GM19351 (cell line): Measurements from ENCODE around the gene TMEM150B.

Experiments
- ATAC-seq: cut with Tn5 transposase; IDR thresholded peaks from one replicate; pipeline ENCODE4 v1.9.1; 2021; ENCODE audit warnings: mild to moderate bottlenecking, moderate library complexity; ENCODE audit not compliant: unreplicated experiment

The TMEM150B gene

GRCh38 chr19:55308281-55308680, 16.9 kb downstream of the TMEM150B start:
- ATAC-seq, result no peak

GRCh38 chr19:55306712-55307111, 18.4 kb downstream of the TMEM150B start:
- ATAC-seq, result no peak

GRCh38 chr19:55305983-55306562, 19.1 kb downstream of the TMEM150B start:
- ATAC-seq, result no peak

- ATAC-seq, result no peak
These were observed 19.6 kb downstream of the TMEM150B start for GRCh38 chr19:55305491-55305890.

- no peak for ATAC-seq
These were observed 20.2 kb downstream of the TMEM150B start for GRCh38 chr19:55304980-55305379.

- ATAC-seq, result no peak
These were observed 20.7 kb downstream of the TMEM150B start for GRCh38 chr19:55304279-55304978.

GRCh38 chr19:55303477-55303876, 21.7 kb downstream of the TMEM150B start:
- ATAC-seq, result no peak

GRCh38 chr19:55302318-55302703, 22.8 kb downstream of the TMEM150B start:
- no peak for ATAC-seq

GRCh38 chr19:55301459-55302317, 23.5 kb downstream of the TMEM150B start:
- peak; percentile 69 for ATAC-seq

- ATAC-seq, result no peak
These were observed 24.2 kb downstream of the TMEM150B start for GRCh38 chr19:55300886-55301458.

GRCh38 chr19:55299991-55300390, 25.1 kb downstream of the TMEM150B start:
- ATAC-seq, result no peak

GRCh38 chr19:55297267-55297666, 27.9 kb downstream of the TMEM150B start:
- ATAC-seq, result no peak

GRCh38 chr19:55289117-55289796, 35.9 kb downstream of the TMEM150B start:
- no peak for ATAC-seq

- ATAC-seq, result no peak
These were observed 37.6 kb downstream of the TMEM150B start for GRCh38 chr19:55287361-55288079.

GRCh38 chr19:55285229-55285890, 39.8 kb downstream of the TMEM150B start:
- no peak for ATAC-seq

GRCh38 chr19:55284405-55285058, 40.6 kb downstream of the TMEM150B start:
- ATAC-seq, result no peak

GRCh38 chr19:55283548-55284377, 41.4 kb downstream of the TMEM150B start, which contains the start of gene BRSK1:
BRSK1 (plus strand) TSS chr19:55283997; CDS start chr19:55284443, 446 bp downstream.
- no peak for ATAC-seq
